Measurements from ENCODE around the gene TMEM260. TPM values are rescaled to one million over a fixed set of nuclear protein-coding genes. Genes with fewer than 3 reads are reported as not detected.

Gene TMEM260
- total RNA-seq, 2 donors from 2014 or later = 12.1 to 22.6 TPM

DNA sequence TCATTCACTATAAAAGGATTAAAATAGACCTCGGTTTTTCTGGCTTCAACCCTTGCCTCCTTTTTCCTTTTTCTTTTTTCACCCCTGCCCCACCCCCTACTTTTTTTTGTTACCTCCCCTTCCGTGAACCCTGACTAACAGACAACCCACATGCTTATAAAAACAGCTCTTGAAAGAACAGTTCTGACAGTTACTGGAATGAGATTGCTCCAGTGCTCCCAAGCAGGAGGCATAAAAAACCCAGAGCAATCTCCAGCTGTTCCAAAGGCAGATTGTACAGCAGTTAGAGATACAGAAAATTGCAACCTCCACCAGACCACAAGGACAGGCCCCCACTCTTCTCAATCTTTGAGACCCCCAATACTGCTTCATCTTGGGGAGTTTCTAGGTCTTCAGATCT lies 29.9 kb upstream of the TMEM260 start:
- DNase-seq (ENCODE audit: low spot score) = no peak
- Histone ChIP-seq H3K4me3 (no peak overlapping the region), H3K9me3 (no peaks in the 10 kb centered on the region), H3K27ac (no peak overlapping the region), H3K4me1 (replicated peaks) (no peaks in the 10 kb centered on the region), H3K27me3 (replicated peaks; ENCODE audit: insufficient read depth) (no peaks in the 10 kb centered on the region), H3K36me3 (no peaks in the 10 kb centered on the region)
- intact Hi-C loops (cut with DNase I) = no loop called here
- 23% methylated on average over 2 of the region's 2 CpGs for WGBS
- TF ChIP-seq CTCF (IDR thresholded peaks at IDR 0.05) (no peak), POLR2A (IDR thresholded peaks at IDR 0.05) (no peak), POLR2AphosphoS5 (IDR thresholded peaks at IDR 0.05) (no peak)

GRCh38 chr14:56552615-56553014 lies 27.0 kb upstream of the TMEM260 start:
- intact Hi-C loops (cut with DNase I) = no loop called here
- no peak overlapping the region for H3K27ac ChIP-seq
- no peak for DNase-seq (ENCODE audit: low spot score)
- no peaks in the 10 kb centered on the region for H3K36me3 ChIP-seq
- no peak overlapping the region for H3K4me3 ChIP-seq
- no peaks in the 10 kb centered on the region for H3K9me3 ChIP-seq
- H3K27me3 ChIP-seq (replicated peaks; ENCODE audit: insufficient read depth) = no peaks in the 10 kb centered on the region
- 49% methylated on average over 4 of the region's 4 CpGs for WGBS
- H3K4me1 ChIP-seq (replicated peaks) = no peaks in the 10 kb centered on the region
- TF ChIP-seq CTCF (IDR thresholded peaks at IDR 0.05) = no peak
- no peak for TF ChIP-seq POLR2AphosphoS5 (IDR thresholded peaks at IDR 0.05)

- WGBS = 58% methylated on average over 6 of the region's 6 CpGs
- no peaks in the 10 kb centered on the region for H3K36me3 ChIP-seq
- H3K27me3 ChIP-seq (replicated peaks; ENCODE audit: insufficient read depth) = no peaks in the 10 kb centered on the region
- H3K27ac ChIP-seq = no peak overlapping the region
- DNase-seq (ENCODE audit: low spot score) = no peak
- no peaks in the 10 kb centered on the region for H3K4me1 ChIP-seq (replicated peaks)
- H3K9me3 ChIP-seq = no peaks in the 10 kb centered on the region
- intact Hi-C loops (cut with DNase I) = no loop called here
- no peak overlapping the region for H3K4me3 ChIP-seq
- TF ChIP-seq POLR2AphosphoS5 (IDR thresholded peaks at IDR 0.05) (no peak), CTCF (IDR thresholded peaks at IDR 0.05) (no peak), POLR2A (IDR thresholded peaks at IDR 0.05) (no peak)
Observed at GRCh38 chr14:56554301-56554700, 25.3 kb upstream of the TMEM260 start.

DNA sequence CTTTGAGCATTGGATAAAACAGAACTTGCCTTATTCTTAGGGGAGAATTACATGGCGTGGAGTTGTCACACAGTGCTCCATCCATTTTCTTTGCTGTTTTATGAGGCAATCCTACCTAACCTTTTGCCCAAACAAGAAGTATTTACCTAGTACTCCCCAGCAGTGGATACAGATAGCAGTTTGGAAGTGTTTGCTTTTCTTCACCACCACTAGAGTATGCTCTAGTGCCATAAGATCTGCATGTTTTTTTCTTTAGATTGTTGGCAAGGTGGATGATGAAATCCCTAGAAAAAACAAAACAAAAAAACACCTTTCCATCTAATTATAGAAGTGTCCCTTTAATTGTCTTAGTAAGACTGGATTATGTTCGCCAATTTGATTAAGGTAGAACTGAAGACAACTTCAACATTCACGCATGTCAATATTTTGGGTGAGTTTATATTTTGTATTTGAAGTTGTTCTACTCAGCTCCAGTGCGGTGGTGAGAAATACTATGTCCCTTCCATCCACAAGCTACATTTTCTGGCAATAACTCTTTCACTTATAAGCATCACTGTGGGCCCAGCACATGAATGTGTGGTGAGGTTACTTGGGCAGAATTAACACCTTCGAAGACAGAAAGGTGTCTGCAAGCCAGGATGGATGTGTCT lies 23.6 kb upstream of the TMEM260 start:
- no peak overlapping the region for H3K27ac ChIP-seq
- H3K4me1 ChIP-seq (replicated peaks) = no peaks in the 10 kb centered on the region
- 51% methylated on average over 5 of the region's 5 CpGs for WGBS
- no peaks in the 10 kb centered on the region for H3K36me3 ChIP-seq
- no peaks in the 10 kb centered on the region for H3K9me3 ChIP-seq
- DNase-seq (ENCODE audit: low spot score) = no peak
- intact Hi-C loops (cut with DNase I) = no loop called here
- TF ChIP-seq CTCF (IDR thresholded peaks at IDR 0.05) = peak in 2 of 4 experiments; percentile 34 to 51
- TF ChIP-seq POLR2A (IDR thresholded peaks at IDR 0.05) = no peak
- no peak overlapping the region for H3K4me3 ChIP-seq
- no peaks in the 10 kb centered on the region for H3K27me3 ChIP-seq (replicated peaks; ENCODE audit: insufficient read depth)

GRCh38 chr14:56559182-56559581 lies 20.4 kb upstream of the TMEM260 start:
- Histone ChIP-seq H3K36me3 (no peaks in the 10 kb centered on the region), H3K4me3 (no peak overlapping the region)

More at GRCh38 chr14:56559182-56559581, 20.4 kb upstream of the TMEM260 start:
- DNase-seq (ENCODE audit: low spot score) = no peak
- H3K27me3 ChIP-seq (replicated peaks; ENCODE audit: insufficient read depth) = no peaks in the 10 kb centered on the region
- H3K9me3 ChIP-seq = no peaks in the 10 kb centered on the region
- no peak overlapping the region for H3K27ac ChIP-seq
- WGBS = 97% methylated on average over 4 of the region's 4 CpGs
- no peaks in the 10 kb centered on the region for H3K4me1 ChIP-seq (replicated peaks)
- intact Hi-C loops (cut with DNase I) = no loop called here
- no peak for TF ChIP-seq POLR2A (IDR thresholded peaks at IDR 0.05)
- TF ChIP-seq CTCF (IDR thresholded peaks at IDR 0.05) = no peak
- no peak for TF ChIP-seq POLR2AphosphoS5 (IDR thresholded peaks at IDR 0.05)

All from prostate gland (tissue), 2 donors.